NCI-H187 treated with DMSO at 0.1 percent for 48 hours (cell line): ENCODE results near the gene SRSF8.
"Not testable (repeated sequence)": the region's sequence is repeated elsewhere in the genome, so short reads cannot be mapped to it uniquely, and the experiment has no call there.

Source experiments
- DNase-seq: peaks from one replicate; lab custom pipeline; 2025; lab: John Stamatoyannopoulos, UW

Gene SRSF8

DNA sequence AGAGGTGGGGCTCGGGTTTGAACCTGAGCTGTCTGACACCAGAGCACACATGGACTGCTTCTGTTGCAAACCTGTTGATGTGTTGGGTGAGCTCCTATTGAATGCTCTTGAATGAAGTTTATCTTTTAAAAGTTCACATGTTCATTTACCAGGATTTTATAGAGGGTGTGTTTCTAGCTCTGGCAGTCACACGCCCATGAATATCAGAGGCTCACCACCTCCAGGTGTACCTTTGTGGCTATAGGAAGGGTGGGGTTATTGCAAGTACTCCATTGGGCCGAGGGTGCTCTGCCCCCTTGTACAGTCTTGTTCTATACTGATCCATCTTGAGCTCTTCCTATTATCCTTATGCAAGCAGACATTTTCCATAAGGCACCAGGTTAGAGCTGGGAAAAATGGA lies 32.1 kb downstream of the SRSF8 start:
- no peak for DNase-seq

DNA sequence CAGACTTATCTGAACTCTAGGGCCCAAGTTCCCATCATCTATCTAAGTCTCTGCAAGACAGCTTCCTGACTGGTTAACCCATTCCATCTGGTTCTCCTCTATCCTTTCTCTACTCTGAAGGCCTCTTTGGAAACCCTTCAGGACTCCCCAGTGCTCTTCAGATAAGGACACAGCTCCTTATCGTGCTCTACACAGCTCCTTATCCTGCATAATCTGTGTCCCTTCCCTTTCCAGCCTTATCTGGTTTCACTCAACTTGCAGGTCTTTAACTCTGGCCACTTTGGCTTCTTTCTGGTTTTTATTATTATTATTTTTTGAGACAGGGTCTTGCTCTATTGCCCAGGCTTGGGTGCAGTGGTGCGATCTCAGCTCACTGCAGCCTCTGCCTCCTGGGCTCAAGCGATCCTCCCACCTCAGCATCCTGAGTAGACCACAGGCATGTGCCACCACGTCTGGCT lies 33.5 kb downstream of the SRSF8 start:
- no peak for DNase-seq

GRCh38 chr11:95100856-95101507 lies 34.3 kb downstream of the SRSF8 start:
- DNase-seq = no peak

- no peak for DNase-seq
Measured at GRCh38 chr11:95101935-95102334, 35.2 kb downstream of the SRSF8 start.

GRCh38 chr11:95102733-95103132 lies 36.0 kb downstream of the SRSF8 start:
- DNase-seq = no peak

- no peak for DNase-seq
Measured at GRCh38 chr11:95103701-95104100, 37.0 kb downstream of the SRSF8 start.

- DNase-seq = no peak
Measured at GRCh38 chr11:95104121-95104830, 37.6 kb downstream of the SRSF8 start.

DNA sequence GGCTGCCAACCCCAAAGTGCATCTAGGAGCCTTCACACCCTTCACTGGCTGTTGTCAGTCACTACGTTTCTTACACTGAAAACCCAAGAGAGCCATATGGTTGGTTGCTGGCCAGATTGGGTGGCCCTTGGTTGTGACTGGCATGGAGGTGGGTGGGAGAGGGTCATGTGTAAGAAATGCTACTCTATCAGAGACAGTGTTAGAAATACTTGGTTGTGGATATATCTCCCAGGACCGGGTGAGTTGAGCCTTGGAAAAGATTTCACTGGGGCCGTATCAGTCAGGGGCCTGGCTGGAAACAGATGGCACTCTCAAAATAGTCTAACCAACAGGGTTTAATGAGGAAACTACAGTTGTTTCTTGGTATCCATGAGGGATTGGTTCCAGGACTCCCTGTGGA lies 38.1 kb downstream of the SRSF8 start:
- no peak for DNase-seq

GRCh38 chr11:95108159-95108611 lies 41.5 kb downstream of the SRSF8 start:
- DNase-seq = no peak

- no peak for DNase-seq
Measured at GRCh38 chr11:95108671-95109551, 42.2 kb downstream of the SRSF8 start.

DNA sequence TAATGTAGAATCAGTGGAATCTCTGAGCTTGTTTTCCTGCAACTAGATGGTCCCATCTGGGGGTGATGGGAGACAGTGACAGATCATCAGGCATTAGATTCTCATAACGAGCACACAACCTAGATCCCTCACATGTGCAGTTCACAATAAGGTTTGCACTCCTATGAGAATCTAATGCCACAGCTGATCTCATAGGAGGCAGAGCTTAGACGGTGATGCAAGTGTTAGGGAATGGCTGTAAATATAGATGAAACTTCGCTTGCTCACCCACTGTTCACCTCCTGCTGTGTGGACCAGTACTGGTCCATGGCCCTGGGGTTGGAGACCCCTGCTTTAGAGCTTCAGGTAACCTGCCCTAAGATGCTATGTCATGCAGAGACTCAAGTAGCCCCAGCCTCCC lies 44.8 kb downstream of the SRSF8 start:
- DNase-seq = not testable (repeated sequence)

GRCh38 chr11:95111923-95112540 lies 45.3 kb downstream of the SRSF8 start:
- no peak for DNase-seq

- no peak for DNase-seq
Measured at GRCh38 chr11:95115597-95115996, 48.9 kb downstream of the SRSF8 start.

- no peak for DNase-seq
Measured at GRCh38 chr11:95119361-95120060, 52.8 kb downstream of the SRSF8 start.
